Activated CD8-positive, alpha-beta T cell treated with anti-CD3 and anti-CD28 coated beads for 36 hours (primary cell): ENCODE data around the gene CFAP92. TPM values are rescaled to one million over a fixed set of nuclear protein-coding genes. Genes with fewer than 3 reads are reported as not detected.

Experiments used
- ATAC-seq: fragments of 200-7000 bp; cut with Tn5 transposase; one replicate; pipeline ENCODE4 v1.10.0; 2021; ENCODE audit warnings: mild to moderate bottlenecking, moderate library complexity
- CTCF ChIA-PET: fragments of 350-600 bp; sonication (Branson Sonifier 250); formaldehyde crosslinking; loops from one replicate; lab custom pipeline; 2021; ENCODE audit warnings: antibody characterized with exemption; lab: Charles Lee
- POLR2A ChIA-PET: fragments of 350-600 bp; sonication (Branson Sonifier 250); formaldehyde crosslinking; loops from one replicate; lab custom pipeline; 2021; ENCODE audit warnings: antibody characterized with exemption; lab: Charles Lee
- DNase-seq: peaks from one replicate; pipeline ENCODE4 v3.0.0-alpha.2; 2020
- H3K27ac Mint-ChIP-seq: one replicate; pipeline ENCODE4 v1.8.0; 2021; ENCODE audit warnings: mild to moderate bottlenecking, mixed read lengths
- H3K27me3 Mint-ChIP-seq: one replicate; pipeline ENCODE4 v1.8.0; 2021; ENCODE audit warnings: mixed read lengths
- H3K36me3 Mint-ChIP-seq: one replicate; pipeline ENCODE4 v1.8.0; 2021; ENCODE audit warnings: low read depth, mixed read lengths
- H3K4me1 Mint-ChIP-seq: one replicate; pipeline ENCODE4 v1.8.0; 2021; ENCODE audit warnings: low read depth, mixed read lengths
- H3K4me3 Mint-ChIP-seq: one replicate; pipeline ENCODE4 v1.8.0; 2021; ENCODE audit warnings: mild to moderate bottlenecking, moderate library complexity, mixed read lengths
- H3K9me3 Mint-ChIP-seq: one replicate; pipeline ENCODE4 v1.8.0; 2021; ENCODE audit warnings: mixed read lengths
- intact Hi-C: fragments of 100-400 bp; cut with micrococcal nuclease; formaldehyde crosslinking; loops from one replicate; pipeline ENCODE4 v1.10.0; 2022
- total RNA-seq, 2 experiments: library from RNA; stranded (reverse); gene quantifications; one replicate each; pipeline ENCODE4 v1.2.3, GENCODE V29; 2021
- TF ChIP-seq, protein P1 (sequence below): fragments of 200-600 bp; IDR thresholded peaks from one replicate; pipeline ENCODE4 v1.8.0; 2022; ENCODE audit warnings: antibody characterized with exemption, mild to moderate bottlenecking

CFAP92 gene
- total RNA-seq, 2 experiments from 2014 or later = 0.38 to 0.83 TPM

GRCh38 chr3:128996200-128996599, 2.3 kb upstream of the CFAP92 start:
- H3K9me3 Mint-ChIP-seq = no peaks in the 10 kb centered on the region
- H3K27ac Mint-ChIP-seq = no peak overlapping the region
- POLR2A ChIA-PET = interaction anchor here (0.6 to 1.9 kb wide), 4 partner anchors 8 to 320 kb away, joined by 3 to 8 read pairs (median 3); a partner anchor contains a TSS
- H3K36me3 Mint-ChIP-seq = no peaks in the 10 kb centered on the region
- peaks cover 5% of the 10 kb centered on the region for H3K27me3 Mint-ChIP-seq
- H3K4me3 Mint-ChIP-seq = no peak overlapping the region
- ATAC-seq (no peak), DNase-seq (no peak)
- CTCF ChIA-PET = interaction anchor here (1.3 to 9.2 kb wide), 3 partner anchors 25 to 121 kb away, joined by 3 to 73 read pairs (median 15); no protein-coding TSS in a partner anchor
- TF ChIP-seq, protein P1, sequence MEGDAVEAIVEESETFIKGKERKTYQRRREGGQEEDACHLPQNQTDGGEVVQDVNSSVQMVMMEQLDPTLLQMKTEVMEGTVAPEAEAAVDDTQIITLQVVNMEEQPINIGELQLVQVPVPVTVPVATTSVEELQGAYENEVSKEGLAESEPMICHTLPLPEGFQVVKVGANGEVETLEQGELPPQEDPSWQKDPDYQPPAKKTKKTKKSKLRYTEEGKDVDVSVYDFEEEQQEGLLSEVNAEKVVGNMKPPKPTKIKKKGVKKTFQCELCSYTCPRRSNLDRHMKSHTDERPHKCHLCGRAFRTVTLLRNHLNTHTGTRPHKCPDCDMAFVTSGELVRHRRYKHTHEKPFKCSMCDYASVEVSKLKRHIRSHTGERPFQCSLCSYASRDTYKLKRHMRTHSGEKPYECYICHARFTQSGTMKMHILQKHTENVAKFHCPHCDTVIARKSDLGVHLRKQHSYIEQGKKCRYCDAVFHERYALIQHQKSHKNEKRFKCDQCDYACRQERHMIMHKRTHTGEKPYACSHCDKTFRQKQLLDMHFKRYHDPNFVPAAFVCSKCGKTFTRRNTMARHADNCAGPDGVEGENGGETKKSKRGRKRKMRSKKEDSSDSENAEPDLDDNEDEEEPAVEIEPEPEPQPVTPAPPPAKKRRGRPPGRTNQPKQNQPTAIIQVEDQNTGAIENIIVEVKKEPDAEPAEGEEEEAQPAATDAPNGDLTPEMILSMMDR = no peak
- intact Hi-C loops = no loop called here
- peaks cover 37% of the 10 kb centered on the region for H3K4me1 Mint-ChIP-seq

GRCh38 chr3:128995737-128996136, 1.9 kb upstream of the CFAP92 start:
- Mint-ChIP-seq H3K36me3 (no peaks in the 10 kb centered on the region), H3K4me1 (peaks cover 37% of the 10 kb centered on the region), H3K27ac (no peak overlapping the region), H3K9me3 (no peaks in the 10 kb centered on the region), H3K4me3 (no peak overlapping the region), H3K27me3 (peaks cover 5% of the 10 kb centered on the region)
- TF ChIP-seq, protein P1 = no peak
- no peak for ATAC-seq
- no peak for DNase-seq
- ChIA-PET CTCF (interaction anchor here (0.8 to 9.2 kb wide), 6 partner anchors 8 to 120 kb away, joined by 3 to 73 read pairs (median 10); no protein-coding TSS in a partner anchor), POLR2A (interaction anchor here (0.6 to 1.9 kb wide), 6 partner anchors 13 to 320 kb away, joined by 3 to 8 read pairs (median 4); partner anchors contain the start of gene RAB43)
- intact Hi-C loops = no loop called here

- TF ChIP-seq, protein P1 = no peak
- Mint-ChIP-seq H3K36me3 (no peaks in the 10 kb centered on the region), H3K4me3 (peak overlapping the region; percentile 63), H3K9me3 (no peaks in the 10 kb centered on the region), H3K27me3 (no peaks in the 10 kb centered on the region), H3K4me1 (peaks cover 36% of the 10 kb centered on the region), H3K27ac (no peak overlapping the region)
- ATAC-seq (no peak), DNase-seq (peak; percentile 33)
- ChIA-PET CTCF (interaction anchor here (0.8 to 9.2 kb wide), 10 partner anchors 9 to 120 kb away, joined by 3 to 73 read pairs (median 6); partner anchors contain the start of gene ACAD9), POLR2A (interaction anchor here (0.6 to 2.4 kb wide), 11 partner anchors 9 to 321 kb away, joined by 3 to 8 read pairs (median 5); partner anchors contain the start of gene RAB43)
- intact Hi-C loops = no loop called here
Observed at GRCh38 chr3:128994581-128995546, 988 bp upstream of the CFAP92 start.

DNA sequence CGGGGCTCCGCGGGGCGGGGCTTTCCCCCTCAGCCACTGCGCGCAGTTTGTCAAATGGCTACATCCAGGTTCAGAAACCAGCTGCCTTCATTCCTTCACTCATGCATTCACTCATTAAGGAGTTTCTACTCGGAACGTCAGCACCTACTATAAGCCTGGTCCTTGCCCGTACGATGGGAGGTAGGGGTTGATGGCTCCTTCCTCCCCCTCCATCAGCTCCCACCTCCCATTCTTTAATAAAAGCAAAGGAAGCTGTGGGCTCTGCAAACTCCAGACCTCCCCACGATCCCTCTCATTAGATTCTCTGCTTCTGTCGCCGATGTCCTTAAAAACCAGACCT, 267 bp upstream of the CFAP92 start:
- Mint-ChIP-seq H3K4me1 (peaks cover 35% of the 10 kb centered on the region), H3K9me3 (no peaks in the 10 kb centered on the region), H3K4me3 (peak overlapping the region; percentile 63), H3K27me3 (no peaks in the 10 kb centered on the region), H3K36me3 (no peaks in the 10 kb centered on the region), H3K27ac (no peak overlapping the region)
- intact Hi-C loops = no loop called here
- ATAC-seq = no peak
- POLR2A ChIA-PET = interaction anchor here (1.1 to 2.4 kb wide), 7 partner anchors 10 to 107 kb away, joined by 3 to 7 read pairs (median 5); no protein-coding TSS in a partner anchor
- no peak for DNase-seq
- TF ChIP-seq, protein P1 = no peak
- CTCF ChIA-PET = interaction anchor here (1.0 to 9.2 kb wide), 8 partner anchors 10 to 115 kb away, joined by 3 to 73 read pairs (median 6); partner anchors contain the start of gene ACAD9
